PFSK-1 (cell line): ENCODE data around the gene DHCR7.

Experiments
- POLR2AphosphoS5 ChIP-seq: IDR thresholded peaks from 2 replicates; pipeline ENCODE4 v1.6.1; 2012; ENCODE audit warnings: low read depth, mild to moderate bottlenecking, control low read depth, low read length, moderate library complexity
- SIN3A ChIP-seq: IDR thresholded peaks from 2 replicates; pipeline ENCODE4 v1.6.1; 2012; ENCODE audit warnings: mild to moderate bottlenecking, low read length, moderate library complexity, borderline replicate concordance; ENCODE audit not compliant: insufficient read depth
- TF ChIP-seq, protein P1 (sequence below), 2 experiments: IDR thresholded peaks; 2 replicates each; pipeline versions ENCODE4 v1.6.1 to v1.8.0; 2011 to 2012; ENCODE audit warnings: low read depth in 2 of 2, low read length in 2 of 2, control low read depth in 1 of 2, inconsistent platforms in 1 of 2, mild to moderate bottlenecking in 1 of 2, moderate library complexity in 1 of 2; ENCODE audit not compliant: insufficient read depth in 1 of 2

- TF ChIP-seq POLR2AphosphoS5 = no peak
- TF ChIP-seq, protein P1, sequence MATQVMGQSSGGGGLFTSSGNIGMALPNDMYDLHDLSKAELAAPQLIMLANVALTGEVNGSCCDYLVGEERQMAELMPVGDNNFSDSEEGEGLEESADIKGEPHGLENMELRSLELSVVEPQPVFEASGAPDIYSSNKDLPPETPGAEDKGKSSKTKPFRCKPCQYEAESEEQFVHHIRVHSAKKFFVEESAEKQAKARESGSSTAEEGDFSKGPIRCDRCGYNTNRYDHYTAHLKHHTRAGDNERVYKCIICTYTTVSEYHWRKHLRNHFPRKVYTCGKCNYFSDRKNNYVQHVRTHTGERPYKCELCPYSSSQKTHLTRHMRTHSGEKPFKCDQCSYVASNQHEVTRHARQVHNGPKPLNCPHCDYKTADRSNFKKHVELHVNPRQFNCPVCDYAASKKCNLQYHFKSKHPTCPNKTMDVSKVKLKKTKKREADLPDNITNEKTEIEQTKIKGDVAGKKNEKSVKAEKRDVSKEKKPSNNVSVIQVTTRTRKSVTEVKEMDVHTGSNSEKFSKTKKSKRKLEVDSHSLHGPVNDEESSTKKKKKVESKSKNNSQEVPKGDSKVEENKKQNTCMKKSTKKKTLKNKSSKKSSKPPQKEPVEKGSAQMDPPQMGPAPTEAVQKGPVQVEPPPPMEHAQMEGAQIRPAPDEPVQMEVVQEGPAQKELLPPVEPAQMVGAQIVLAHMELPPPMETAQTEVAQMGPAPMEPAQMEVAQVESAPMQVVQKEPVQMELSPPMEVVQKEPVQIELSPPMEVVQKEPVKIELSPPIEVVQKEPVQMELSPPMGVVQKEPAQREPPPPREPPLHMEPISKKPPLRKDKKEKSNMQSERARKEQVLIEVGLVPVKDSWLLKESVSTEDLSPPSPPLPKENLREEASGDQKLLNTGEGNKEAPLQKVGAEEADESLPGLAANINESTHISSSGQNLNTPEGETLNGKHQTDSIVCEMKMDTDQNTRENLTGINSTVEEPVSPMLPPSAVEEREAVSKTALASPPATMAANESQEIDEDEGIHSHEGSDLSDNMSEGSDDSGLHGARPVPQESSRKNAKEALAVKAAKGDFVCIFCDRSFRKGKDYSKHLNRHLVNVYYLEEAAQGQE (IDR thresholded peaks at IDR 0.05; ENCODE audit: insufficient read depth in 1 of 2, low read depth in 2 of 2, low read length in 2 of 2) = no peak
- TF ChIP-seq SIN3A = no peak
Measured at GRCh38 chr11:71477641-71478527, 29.7 kb upstream of the DHCR7 start.
